K562 (cell line): ENCODE data around the gene CTCFL. TPM values are rescaled to one million over a fixed set of nuclear protein-coding genes. Genes with fewer than 3 reads are reported as not detected.

Source experiments
- CBX2 ChIP-seq: fragments of 200-600 bp; sonication (generic); IDR thresholded peaks from one replicate; pipeline ENCODE4 v1.6.1; 2012; ENCODE audit warnings: mild to moderate bottlenecking, low read length, inconsistent platforms; ENCODE audit not compliant: insufficient read depth, poor library complexity, severe bottlenecking
- CREM ChIP-seq: IDR thresholded peaks from 2 replicates; pipeline ENCODE4 v1.6.1; 2014; ENCODE audit warnings: antibody characterized with exemption, low read depth
- ELF4 ChIP-seq: fragments of 450-650 bp; formaldehyde crosslinking; IDR thresholded peaks from 2 replicates; pipeline ENCODE4 v1.4.0; 2022; ENCODE audit warnings: missing genetic modification characterization
- FOS ChIP-seq: IDR thresholded peaks from 3 replicates; pipeline ENCODE4 v1.6.1; 2011; ENCODE audit not compliant: insufficient read length; ENCODE audit errors: extremely low read depth
- FOXJ2 ChIP-seq: fragments of 200-800 bp; sonication (Bioruptor generic); IDR thresholded peaks from 2 replicates; pipeline ENCODE4 v1.6.1; 2016; ENCODE audit warnings: missing genetic modification characterization, missing compliant biosample characterization
- HDAC3 ChIP-seq: fragments of 450-650 bp; IDR thresholded peaks from 2 replicates; pipeline ENCODE4 v1.6.1; 2018; ENCODE audit warnings: borderline replicate concordance, mild to moderate bottlenecking, moderate library complexity; ENCODE audit not compliant: partially characterized antibody
- HMG20A ChIP-seq: fragments of 450-650 bp; formaldehyde crosslinking; conservative IDR thresholded peaks from 2 replicates; pipeline ENCODE4 v1.4.0; 2020; ENCODE audit warnings: mild to moderate bottlenecking, mixed read lengths
- IRF2 ChIP-seq: sonication (generic); formaldehyde crosslinking; IDR thresholded peaks from 2 replicates; pipeline ENCODE4 v1.8.1; 2022; ENCODE audit warnings: mild to moderate bottlenecking, missing genetic modification reagents
- MEIS2 ChIP-seq: fragments of 450-650 bp; IDR thresholded peaks from 2 replicates; pipeline ENCODE4 v1.6.1; 2014; ENCODE audit warnings: mild to moderate bottlenecking; ENCODE audit not compliant: partially characterized antibody
- NFE2L1 ChIP-seq: fragments of 450-650 bp; IDR thresholded peaks from 2 replicates; pipeline ENCODE4 v1.6.1; 2016; ENCODE audit warnings: missing genetic modification characterization, low read depth, mild to moderate bottlenecking, missing compliant biosample characterization, moderate library complexity, borderline replicate concordance
- NR3C1 ChIP-seq: sonication (generic); formaldehyde crosslinking; IDR thresholded peaks from 2 replicates; pipeline ENCODE4 v1.8.1; 2022; ENCODE audit warnings: missing genetic modification reagents
- RFX7 ChIP-seq: fragments of 250-450 bp; sonication (Bioruptor Pico); IDR thresholded peaks from 2 replicates; pipeline ENCODE4 v1.5.1; 2021; ENCODE audit warnings: mild to moderate bottlenecking
- SMAD1 ChIP-seq: fragments of 150-350 bp; IDR thresholded peaks from 2 replicates; pipeline ENCODE4 v1.6.1; 2014; ENCODE audit warnings: low read length, low read depth; ENCODE audit not compliant: partially characterized antibody
- TFAM ChIP-seq: fragments of 250-450 bp; sonication (Bioruptor Pico); conservative IDR thresholded peaks from 2 replicates; pipeline ENCODE4 v1.5.0; 2021; ENCODE audit warnings: mild to moderate bottlenecking, moderate library complexity
- ZFPM2 ChIP-seq: fragments of 250-450 bp; sonication (Bioruptor Pico); IDR thresholded peaks from 2 replicates; pipeline ENCODE4 v1.5.1; 2022; ENCODE audit warnings: mild to moderate bottlenecking
- ZNF134 ChIP-seq: fragments of 250-450 bp; sonication (Bioruptor Pico); conservative IDR thresholded peaks from 2 replicates; pipeline ENCODE4 v1.4.0; 2020
- ZNF217 ChIP-seq: sonication (generic); formaldehyde crosslinking; IDR thresholded peaks from 2 replicates; pipeline ENCODE4 v1.8.0; 2022; ENCODE audit warnings: mild to moderate bottlenecking, missing genetic modification reagents
- ZNF263 ChIP-seq: sonication (generic); formaldehyde crosslinking; IDR thresholded peaks from 2 replicates; pipeline ENCODE4 v1.8.0; 2022; ENCODE audit warnings: mild to moderate bottlenecking, missing genetic modification reagents, borderline replicate concordance
- ZNF318 ChIP-seq, 2 experiments: fragments of 450-650 bp; IDR thresholded peaks; 2 replicates each; pipeline ENCODE4 v1.6.1; 2016; ENCODE audit warnings: mild to moderate bottlenecking in 2 of 2, borderline replicate concordance in 1 of 2, low read depth in 1 of 2, moderate library complexity in 1 of 2
- ZNF586 ChIP-seq: fragments of 450-650 bp; formaldehyde crosslinking; conservative IDR thresholded peaks from 2 replicates; pipeline ENCODE4 v1.4.0; 2020; ENCODE audit warnings: mild to moderate bottlenecking, moderate library complexity
- ZNF79 ChIP-seq: fragments of 250-450 bp; sonication (Bioruptor Pico); IDR thresholded peaks from 2 replicates; pipeline ENCODE4 v1.4.0; 2020; ENCODE audit warnings: low read depth, mild to moderate bottlenecking, moderate library complexity
- polyA plus RNA-seq, 8 experiments: library from polyadenylated mRNA; depleted of rRNA in 4 of 8; stranded (reverse) in 5 of 8; unstranded in 3 of 8; fragments of >200 nt; fragmentation: Nextera tagmentation in 2 of 8; fragmentation: Illumina TruSeq in 1 of 8; extraction: Ambion mirVana in 2 of 8; extraction: Trizol in 1 of 8; gene quantifications; 2 replicates each; pipeline versions ENCODE4 v1.2.1 to v1.2.3, GENCODE V29; 2011 to 2014; ENCODE audit warnings: inconsistent platforms in 1 of 8, missing spikeins in 1 of 8
- total RNA-seq, 7 experiments: library from RNA; depleted of rRNA in 6 of 7; stranded (reverse); fragments of >200 nt in 6 of 7; fragmentation: Illumina TruSeq in 2 of 7; extraction: Trizol in 2 of 7; gene quantifications; 2 replicates each; pipeline versions ENCODE4 v1.2.1 to v1.2.3, GENCODE V29; 2011 to 2021; ENCODE audit warnings: low replicate concordance in 1 of 7
- TF ChIP-seq, protein P1 (sequence below): fragments of 450-650 bp; formaldehyde crosslinking; IDR thresholded peaks from 2 replicates; pipeline ENCODE4 v1.4.0; 2022; ENCODE audit warnings: mild to moderate bottlenecking, moderate library complexity

Gene CTCFL
- total and polyA plus RNA-seq, 9 of the 15 experiments (the other 6 are each of a cell fraction or from before 2014, with no cell fraction given) = 42.4 to 188 (median 111) TPM

- TF ChIP-seq ZNF263 (CRISPR knock-in tag) (peak; percentile 85), ZNF134 (CRISPR knock-in tag) (no peak), CREM (no peak), FOS (no peak), SMAD1 (no peak), MEIS2 (peak; percentile 62), HDAC3 (no peak), FOXJ2 (tag) (no peak), NR3C1 (CRISPR knock-in tag) (no peak), RFX7 (no peak), ELF4 (no peak), HMG20A (no peak), ZNF79 (no peak), ZFPM2 (no peak), ZNF318 (IDR thresholded peaks at IDR 0.05; ENCODE audit: borderline replicate concordance in 1 of 2, low read depth in 1 of 2) (no peak), TFAM (no peak), IRF2 (no peak), CBX2 (no peak), ZNF217 (CRISPR knock-in tag) (no peak), NFE2L1 (tag) (no peak), ZNF586 (no peak)
- TF ChIP-seq, protein P1, sequence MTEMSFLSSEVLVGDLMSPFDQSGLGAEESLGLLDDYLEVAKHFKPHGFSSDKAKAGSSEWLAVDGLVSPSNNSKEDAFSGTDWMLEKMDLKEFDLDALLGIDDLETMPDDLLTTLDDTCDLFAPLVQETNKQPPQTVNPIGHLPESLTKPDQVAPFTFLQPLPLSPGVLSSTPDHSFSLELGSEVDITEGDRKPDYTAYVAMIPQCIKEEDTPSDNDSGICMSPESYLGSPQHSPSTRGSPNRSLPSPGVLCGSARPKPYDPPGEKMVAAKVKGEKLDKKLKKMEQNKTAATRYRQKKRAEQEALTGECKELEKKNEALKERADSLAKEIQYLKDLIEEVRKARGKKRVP = no peak
These were observed 60.2 kb downstream of the CTCFL start (continued) for GRCh38 chr20:57464642-57465211.
